ENCODE data around the gene ADAT1.

DNA sequence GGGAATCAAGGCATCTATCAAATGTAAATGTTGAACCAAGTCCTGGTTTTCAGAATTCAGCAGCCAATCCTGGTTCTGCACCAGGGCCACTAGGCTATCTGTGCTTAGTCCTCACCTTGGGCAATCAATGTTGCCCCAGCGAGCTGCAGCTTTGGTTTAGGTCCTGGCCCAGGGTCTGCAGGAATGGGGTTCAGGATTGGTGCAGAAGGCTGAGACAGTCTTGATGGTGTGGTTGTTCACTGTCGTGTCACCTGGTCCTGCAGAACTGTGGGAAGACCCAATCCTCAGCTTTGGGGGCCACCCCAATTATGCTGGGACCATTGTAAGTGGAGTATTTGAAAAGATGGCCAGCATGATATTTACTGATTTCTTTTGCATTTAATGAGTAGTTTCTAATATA lies 35.1 kb upstream of the ADAT1 start:
- TF ChIP-seq POLR2AphosphoS5 (IDR thresholded peaks at IDR 0.05; ENCODE audit: low read depth) = no peak
- TF ChIP-seq, protein P1, sequence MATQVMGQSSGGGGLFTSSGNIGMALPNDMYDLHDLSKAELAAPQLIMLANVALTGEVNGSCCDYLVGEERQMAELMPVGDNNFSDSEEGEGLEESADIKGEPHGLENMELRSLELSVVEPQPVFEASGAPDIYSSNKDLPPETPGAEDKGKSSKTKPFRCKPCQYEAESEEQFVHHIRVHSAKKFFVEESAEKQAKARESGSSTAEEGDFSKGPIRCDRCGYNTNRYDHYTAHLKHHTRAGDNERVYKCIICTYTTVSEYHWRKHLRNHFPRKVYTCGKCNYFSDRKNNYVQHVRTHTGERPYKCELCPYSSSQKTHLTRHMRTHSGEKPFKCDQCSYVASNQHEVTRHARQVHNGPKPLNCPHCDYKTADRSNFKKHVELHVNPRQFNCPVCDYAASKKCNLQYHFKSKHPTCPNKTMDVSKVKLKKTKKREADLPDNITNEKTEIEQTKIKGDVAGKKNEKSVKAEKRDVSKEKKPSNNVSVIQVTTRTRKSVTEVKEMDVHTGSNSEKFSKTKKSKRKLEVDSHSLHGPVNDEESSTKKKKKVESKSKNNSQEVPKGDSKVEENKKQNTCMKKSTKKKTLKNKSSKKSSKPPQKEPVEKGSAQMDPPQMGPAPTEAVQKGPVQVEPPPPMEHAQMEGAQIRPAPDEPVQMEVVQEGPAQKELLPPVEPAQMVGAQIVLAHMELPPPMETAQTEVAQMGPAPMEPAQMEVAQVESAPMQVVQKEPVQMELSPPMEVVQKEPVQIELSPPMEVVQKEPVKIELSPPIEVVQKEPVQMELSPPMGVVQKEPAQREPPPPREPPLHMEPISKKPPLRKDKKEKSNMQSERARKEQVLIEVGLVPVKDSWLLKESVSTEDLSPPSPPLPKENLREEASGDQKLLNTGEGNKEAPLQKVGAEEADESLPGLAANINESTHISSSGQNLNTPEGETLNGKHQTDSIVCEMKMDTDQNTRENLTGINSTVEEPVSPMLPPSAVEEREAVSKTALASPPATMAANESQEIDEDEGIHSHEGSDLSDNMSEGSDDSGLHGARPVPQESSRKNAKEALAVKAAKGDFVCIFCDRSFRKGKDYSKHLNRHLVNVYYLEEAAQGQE (IDR thresholded peaks at IDR 0.05; ENCODE audit: insufficient replicate concordance, low read depth) = no peak
